H1 (cell line): ENCODE results near the gene RPAP3. TPM values are rescaled to one million over a fixed set of nuclear protein-coding genes. Genes with fewer than 3 reads are reported as not detected.

Source experiments
- CTCF ChIA-PET: fragments of 300-600 bp; sonication (Branson Sonifier 250); formaldehyde crosslinking; loops from one replicate; lab custom pipeline; 2021; ENCODE audit not compliant: partially characterized antibody; lab: Charles Lee
- POLR2A ChIA-PET: fragments of 300-600 bp; sonication (Branson Sonifier 250); formaldehyde crosslinking; loops from one replicate; lab custom pipeline; 2021; ENCODE audit warnings: inconsistent platforms; ENCODE audit not compliant: partially characterized antibody; lab: Charles Lee
- DNase-seq, 2 experiments: peaks; one replicate each; pipeline versions ENCODE4 v3.0.0 to v3.0.0-alpha.2; 2010 to 2022; ENCODE audit warnings: low spot score in 2 of 2, low read depth in 1 of 2, mixed read lengths in 1 of 2
- FAIRE-seq: peaks from 2 replicates; lab custom pipeline; 2011; peaks lifted over from hg19 to GRCh38; lab: Jason Lieb, UNC
- H2AFZ ChIP-seq: 2 replicates; pipeline ENCODE4 v1.8.1; 2012; ENCODE audit warnings: low read length, inconsistent platforms
- H2AK5ac ChIP-seq: 2 replicates; pipeline ENCODE4 v1.6.1; 2013; ENCODE audit warnings: low read depth, low read length
- H2BK120ac ChIP-seq: replicated peaks from 2 replicates; pipeline ENCODE3; 2013; ENCODE audit warnings: low read depth, low read length, inconsistent platforms
- H2BK12ac ChIP-seq: 2 replicates; pipeline ENCODE4 v1.6.1; 2013; ENCODE audit warnings: low read depth, low read length
- H2BK15ac ChIP-seq: 2 replicates; pipeline ENCODE4 v1.6.1; 2013; ENCODE audit warnings: low read length
- H2BK20ac ChIP-seq: 2 replicates; pipeline ENCODE4 v1.6.1; 2013; ENCODE audit warnings: low read length
- H2BK5ac ChIP-seq: 2 replicates; pipeline ENCODE4 v1.6.1; 2013; ENCODE audit warnings: low read depth, low read length
- H3K14ac ChIP-seq: 2 replicates; pipeline ENCODE4 v1.6.1; 2013; ENCODE audit warnings: inconsistent platforms; ENCODE audit not compliant: insufficient read length
- H3K18ac ChIP-seq: 2 replicates; pipeline ENCODE4 v1.6.1; 2013; ENCODE audit warnings: low read length; ENCODE audit errors: extremely low read depth
- H3K23ac ChIP-seq: 2 replicates; pipeline ENCODE4 v1.6.1; 2013; ENCODE audit warnings: inconsistent platforms; ENCODE audit not compliant: insufficient read length
- H3K23me2 ChIP-seq: 2 replicates; pipeline ENCODE4 v1.6.1; 2013; ENCODE audit warnings: low read depth, low read length
- H3K27ac ChIP-seq: 2 replicates; pipeline ENCODE4 v1.6.1; 2011; ENCODE audit warnings: low read depth, low read length, inconsistent platforms
- H3K27me3 ChIP-seq, 4 experiments: replicated peaks in 1 of 4; 1 replicate in 1 of 4; 2 replicates in 3 of 4; pipeline versions ENCODE4 v1.6.1 to v1.8.1; 2011 to 2013; ENCODE audit warnings: low read length in 3 of 4, mild to moderate bottlenecking in 3 of 4, inconsistent platforms in 2 of 4, mixed read lengths in 2 of 4, moderate library complexity in 1 of 4; ENCODE audit not compliant: control insufficient read depth in 3 of 4, insufficient read depth in 3 of 4; ENCODE audit errors: extremely low read depth in 1 of 4
- H3K36me3 ChIP-seq, 4 experiments: 2 replicates each; pipeline versions ENCODE4 v1.6.1 to v1.8.1; 2011 to 2013; ENCODE audit warnings: mild to moderate bottlenecking in 4 of 4, low read length in 3 of 4, moderate library complexity in 2 of 4, control low read depth in 1 of 4, inconsistent platforms in 1 of 4; ENCODE audit not compliant: insufficient read depth in 4 of 4, control insufficient read depth in 2 of 4
- H3K4ac ChIP-seq: replicated peaks from 2 replicates; pipeline ENCODE3; 2013; ENCODE audit warnings: low read length, low read depth, mixed read lengths, inconsistent platforms; ENCODE audit not compliant: insufficient read length
- H3K4me1 ChIP-seq, 4 experiments: replicated peaks in 1 of 4; 1 replicate in 1 of 4; 2 replicates in 3 of 4; pipeline versions ENCODE4 v1.6.1 to v1.8.1; 2011 to 2013; ENCODE audit warnings: low read length in 3 of 4, inconsistent platforms in 2 of 4, mixed read lengths in 1 of 4; ENCODE audit not compliant: insufficient read depth in 4 of 4, control insufficient read depth in 3 of 4
- H3K4me2 ChIP-seq, 2 experiments: 2 replicates each; pipeline versions ENCODE4 v1.6.1 to v1.8.1; 2011 to 2013; ENCODE audit warnings: low read depth in 2 of 2, low read length in 2 of 2, control low read depth in 1 of 2, inconsistent platforms in 1 of 2, mild to moderate bottlenecking in 1 of 2; ENCODE audit not compliant: insufficient read depth in 1 of 2
- H3K4me3 ChIP-seq, 4 experiments: fragments of 200-600, 300-600 bp in 1 of 4; sonication (generic), shearing (Covaris generic), sonication (Bioruptor Twin) in 1 of 4; 2 replicates each; pipeline versions ENCODE4 v1.5.1 to v1.8.1; 2011 to 2016; ENCODE audit warnings: low read length in 4 of 4, low read depth in 3 of 4, control low read depth in 2 of 4, inconsistent platforms in 2 of 4, mild to moderate bottlenecking in 2 of 4, mixed read lengths in 1 of 4, moderate library complexity in 1 of 4; ENCODE audit not compliant: insufficient read depth in 2 of 4; ENCODE audit errors: extremely low read depth in 1 of 4
- H3K56ac ChIP-seq: replicated peaks from 2 replicates; pipeline ENCODE3; 2013; ENCODE audit warnings: low read depth, mild to moderate bottlenecking, mixed read lengths, low read length, inconsistent platforms; ENCODE audit not compliant: insufficient read length
- H3K79me1 ChIP-seq: 2 replicates; pipeline ENCODE4 v1.6.1; 2013; ENCODE audit warnings: low read depth, low read length, control low read depth
- H3K79me2 ChIP-seq, 2 experiments: 2 replicates each; pipeline versions ENCODE4 v1.6.1 to v1.8.1; 2012 to 2013; ENCODE audit warnings: low read length in 2 of 2, mild to moderate bottlenecking in 2 of 2, inconsistent platforms in 1 of 2; ENCODE audit not compliant: insufficient read depth in 2 of 2, control insufficient read depth in 1 of 2
- H3K9ac ChIP-seq, 4 experiments: replicated peaks in 1 of 4; 1 replicate in 1 of 4; 2 replicates in 3 of 4; pipeline versions ENCODE4 v1.6.1 to v1.8.1; 2011 to 2013; ENCODE audit warnings: low read depth in 3 of 4, low read length in 3 of 4, control low read depth in 2 of 4, mild to moderate bottlenecking in 2 of 4, moderate library complexity in 2 of 4, inconsistent platforms in 1 of 4; ENCODE audit errors: extremely low read depth in 1 of 4
- H3K9me3 ChIP-seq, 2 experiments: 2 replicates each; pipeline versions ENCODE4 v1.6.1 to v1.8.1; 2012 to 2013; ENCODE audit warnings: mild to moderate bottlenecking in 2 of 2, moderate library complexity in 2 of 2, control low read depth in 1 of 2, inconsistent platforms in 1 of 2, low read depth in 1 of 2, low read length in 1 of 2, mixed read lengths in 1 of 2; ENCODE audit not compliant: insufficient read depth in 2 of 2
- H4K20me1 ChIP-seq, 2 experiments: replicated peaks in 1 of 2; 2 replicates each; pipeline versions ENCODE3 to v1.8.1; 2011 to 2013; ENCODE audit warnings: inconsistent platforms in 2 of 2, low read length in 2 of 2, mild to moderate bottlenecking in 1 of 2; ENCODE audit not compliant: insufficient read depth in 2 of 2, control insufficient read depth in 1 of 2
- H4K5ac ChIP-seq: 2 replicates; pipeline ENCODE4 v1.6.1; 2013; ENCODE audit warnings: low read length, low read depth, mixed read lengths, inconsistent platforms; ENCODE audit not compliant: insufficient read length
- H4K8ac ChIP-seq: 2 replicates; pipeline ENCODE4 v1.8.0; 2013; ENCODE audit warnings: mild to moderate bottlenecking, moderate library complexity, low read length, inconsistent platforms; ENCODE audit not compliant: insufficient read depth; ENCODE audit errors: extremely low read depth
- H4K91ac ChIP-seq: replicated peaks from 2 replicates; pipeline ENCODE3; 2013; ENCODE audit warnings: low read length, mixed read lengths, inconsistent platforms; ENCODE audit not compliant: insufficient read length
- EZH2 ChIP-seq: fragments of 200-600 bp; sonication (generic); IDR thresholded peaks from 2 replicates; pipeline ENCODE4 v1.7.1; 2012; ENCODE audit warnings: low read depth, mild to moderate bottlenecking, moderate library complexity, low read length, inconsistent platforms; ENCODE audit not compliant: severe bottlenecking
- GABPA ChIP-seq: IDR thresholded peaks from 2 replicates; pipeline ENCODE4 v1.6.1; 2011; ENCODE audit warnings: mild to moderate bottlenecking, low read length, moderate library complexity, borderline replicate concordance; ENCODE audit not compliant: insufficient read depth
- NANOG ChIP-seq: IDR thresholded peaks from 2 replicates; pipeline ENCODE4 v1.6.1; 2011; ENCODE audit warnings: low read length, low read depth, mild to moderate bottlenecking, inconsistent platforms; ENCODE audit not compliant: insufficient read depth, poor library complexity, severe bottlenecking
- POLR2A ChIP-seq, 2 experiments: IDR thresholded peaks; 1 replicate in 1 of 2; 2 replicates in 1 of 2; pipeline ENCODE4 v1.6.1; 2011; ENCODE audit warnings: low read depth in 2 of 2, low read length in 2 of 2, mild to moderate bottlenecking in 2 of 2; ENCODE audit errors: control extremely low read depth in 1 of 2
- RAD21 ChIP-seq, 2 experiments: IDR thresholded peaks in 1 of 2; conservative IDR thresholded peaks in 1 of 2; 2 replicates each; pipeline ENCODE4 v1.6.1; 2011; ENCODE audit warnings: low read depth in 2 of 2, low read length in 2 of 2, improper control_type of control experiment in 1 of 2, inconsistent platforms in 1 of 2, mild to moderate bottlenecking in 1 of 2, moderate library complexity in 1 of 2
- RBBP5 ChIP-seq: IDR thresholded peaks from 2 replicates; pipeline ENCODE4 v1.7.1; 2012; ENCODE audit warnings: low read depth, mild to moderate bottlenecking, inconsistent platforms, low read length, moderate library complexity, borderline replicate concordance
- RNF2 ChIP-seq: fragments of 200-900, 300-1000 bp; sonication (generic); IDR thresholded peaks from 2 replicates; pipeline ENCODE4 v1.7.1; 2016; ENCODE audit warnings: borderline replicate concordance, low read depth, mild to moderate bottlenecking, antibody characterized with exemption, low read length; ENCODE audit not compliant: poor library complexity, severe bottlenecking; ENCODE audit errors: missing control alignments
- SP4 ChIP-seq: IDR thresholded peaks from 2 replicates; pipeline ENCODE4 v1.6.1; 2012; ENCODE audit warnings: low read length, inconsistent platforms
- SRF ChIP-seq: IDR thresholded peaks from 2 replicates; pipeline ENCODE4 v1.6.1; 2011; ENCODE audit warnings: mild to moderate bottlenecking, low read depth, low read length, moderate library complexity
- TEAD4 ChIP-seq: IDR thresholded peaks from 2 replicates; pipeline ENCODE4 v1.6.1; 2012; ENCODE audit warnings: low read depth, low read length, inconsistent platforms, mixed read lengths
- WGBS, 2 experiments: shearing (Covaris generic) in 1 of 2; methylation state at CpG; one replicate each; pipeline versions ENCODE4 v1.1.6 to v1.1.7; 2013 to 2015; ENCODE audit warnings: low lambda C conversion rate in 2 of 2, mixed read lengths in 2 of 2, inconsistent platforms in 1 of 2, low coverage in 1 of 2, missing lambda C conversion rate in 1 of 2; ENCODE audit not compliant: insufficient replicate concordance in 2 of 2, insufficient coverage in 1 of 2, insufficient read length in 1 of 2; ENCODE audit errors: extremely low coverage in 1 of 2, missing lambda C conversion rate in 1 of 2; 5-methylcytosine and 5-hydroxymethylcytosine counted together
- polyA plus RNA-seq, 7 experiments: library from polyadenylated mRNA; depleted of rRNA in 3 of 7; stranded (reverse) in 5 of 7; unstranded in 2 of 7; fragments of >200 nt in 5 of 7; fragments of 200-250 nt in 2 of 7; gene quantifications; 1 replicate in 5 of 7; 2 replicates in 1 of 7; 4 replicates in 1 of 7; pipeline versions ENCODE4 v1.2.1 to v1.2.3, GENCODE V29; 2011 to 2013; ENCODE audit warnings: missing spikeins in 2 of 7, mixed read lengths in 2 of 7
- total RNA-seq: library from RNA; stranded (reverse); fragmentation: NEBNext Ultra II Directional; extraction: Animal tissue kit (Norgen Biotek cat#: 25700); gene quantifications from 2 replicates; pipeline ENCODE4 v1.2.1, GENCODE V29; 2021
- TF ChIP-seq, protein P1 (sequence below), 3 experiments: IDR thresholded peaks; 1 replicate in 2 of 3; 2 replicates in 1 of 3; pipeline versions ENCODE4 v1.5.1 to v1.6.1; 2011; ENCODE audit warnings: low read length in 3 of 3, mild to moderate bottlenecking in 3 of 3, inconsistent platforms in 2 of 3, low read depth in 1 of 3, moderate library complexity in 1 of 3; ENCODE audit not compliant: insufficient read depth in 1 of 3; ENCODE audit errors: control extremely low read depth in 1 of 3

RPAP3 gene
- total and polyA plus RNA-seq, 2 of the 8 experiments (the other 6 are each of a cell fraction or from before 2014, with no cell fraction given), result 6.4 to 60.5 TPM

DNA sequence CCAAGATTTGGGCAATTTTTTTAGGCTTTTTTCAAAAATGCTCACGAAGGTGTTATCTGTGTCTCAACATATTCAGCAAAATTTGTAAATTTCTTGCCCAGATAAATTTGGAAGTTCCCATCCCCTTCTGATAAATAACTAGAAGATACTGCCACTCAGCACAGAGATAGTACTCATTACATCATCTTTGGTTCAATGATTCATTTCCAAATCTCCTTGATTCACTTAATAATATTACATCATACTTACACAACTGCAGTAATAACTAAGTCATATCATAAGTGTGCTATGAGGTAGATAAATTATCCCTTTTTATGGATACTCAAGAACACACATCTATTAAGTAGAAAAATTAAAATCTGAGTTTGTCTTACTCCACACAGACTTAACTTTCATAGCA is 89.4 kb downstream of the RPAP3 start:
- ChIA-PET POLR2A (no interaction called here), CTCF (interaction anchor here (0.6 kb wide), 1 partner anchor 68 kb away, joined by 3 read pairs; no protein-coding TSS in a partner anchor)
- Histone ChIP-seq H4K20me1 (no peaks in the 10 kb centered on the region), H3K4me3 (no peak overlapping the region), H3K23ac (no peak overlapping the region), H2AK5ac (no peak overlapping the region), H3K9ac (no peak overlapping the region), H3K79me2 (no peaks in the 10 kb centered on the region), H3K9me3 (peaks cover 25 to 30% of the 10 kb centered on the region in 2 experiments), H3K36me3 (0 out of 8 replicates have a peak, but pooled peaks cover 0 to 3% (median 0%) of the 10 kb centered on the region in 4 experiments), H3K4me1 (no peaks in the 10 kb centered on the region), H2AFZ (no peak overlapping the region), H4K5ac (no peak overlapping the region), H3K14ac (no peak overlapping the region), H3K18ac (no peak overlapping the region), H3K27ac (no peak overlapping the region), H3K4ac (no peak overlapping the region), H2BK5ac (no peak overlapping the region), H3K79me1 (no peaks in the 10 kb centered on the region), H3K27me3 (no peaks in the 10 kb centered on the region), H3K4me2 (no peak overlapping the region), H2BK12ac (no peak overlapping the region), H4K8ac (no peak overlapping the region), H2BK15ac (no peak overlapping the region), H4K91ac (no peak overlapping the region), H3K23me2 (no peaks in the 10 kb centered on the region; the same call in 1 of the 2 replicates), H3K56ac (no peak overlapping the region), H2BK120ac (no peak overlapping the region), H2BK20ac (no peak overlapping the region)
- WGBS, 2 experiments, result 95% methylated on average over 1 of the region's 1 CpG; no CpG with 5 or more reads in 1 of the 2 experiments
- TF ChIP-seq SP4 (no peak), RAD21 (IDR thresholded peaks at IDR 0.05 in 1 of 2, conservative IDR thresholded peaks at IDR 0.05 in 1 of 2; ENCODE audit: low read depth in 2 of 2, low read length in 2 of 2) (no peak), POLR2A (IDR thresholded peaks at IDR 0.05; ENCODE audit: control extremely low read depth in 1 of 2, low read depth in 2 of 2, low read length in 2 of 2) (no peak), SRF (no peak), EZH2 (no peak), GABPA (no peak), RNF2 (no peak), RBBP5 (no peak), TEAD4 (no peak), NANOG (no peak)
- TF ChIP-seq, protein P1, sequence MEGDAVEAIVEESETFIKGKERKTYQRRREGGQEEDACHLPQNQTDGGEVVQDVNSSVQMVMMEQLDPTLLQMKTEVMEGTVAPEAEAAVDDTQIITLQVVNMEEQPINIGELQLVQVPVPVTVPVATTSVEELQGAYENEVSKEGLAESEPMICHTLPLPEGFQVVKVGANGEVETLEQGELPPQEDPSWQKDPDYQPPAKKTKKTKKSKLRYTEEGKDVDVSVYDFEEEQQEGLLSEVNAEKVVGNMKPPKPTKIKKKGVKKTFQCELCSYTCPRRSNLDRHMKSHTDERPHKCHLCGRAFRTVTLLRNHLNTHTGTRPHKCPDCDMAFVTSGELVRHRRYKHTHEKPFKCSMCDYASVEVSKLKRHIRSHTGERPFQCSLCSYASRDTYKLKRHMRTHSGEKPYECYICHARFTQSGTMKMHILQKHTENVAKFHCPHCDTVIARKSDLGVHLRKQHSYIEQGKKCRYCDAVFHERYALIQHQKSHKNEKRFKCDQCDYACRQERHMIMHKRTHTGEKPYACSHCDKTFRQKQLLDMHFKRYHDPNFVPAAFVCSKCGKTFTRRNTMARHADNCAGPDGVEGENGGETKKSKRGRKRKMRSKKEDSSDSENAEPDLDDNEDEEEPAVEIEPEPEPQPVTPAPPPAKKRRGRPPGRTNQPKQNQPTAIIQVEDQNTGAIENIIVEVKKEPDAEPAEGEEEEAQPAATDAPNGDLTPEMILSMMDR (IDR thresholded peaks at IDR 0.05; ENCODE audit: control extremely low read depth in 1 of 3, insufficient read depth in 1 of 3, low read depth in 1 of 3, low read length in 3 of 3), result no peak
- no peak for FAIRE-seq
- no peak for DNase-seq
